Measurements from ENCODE around the gene PRDM16.

DNA sequence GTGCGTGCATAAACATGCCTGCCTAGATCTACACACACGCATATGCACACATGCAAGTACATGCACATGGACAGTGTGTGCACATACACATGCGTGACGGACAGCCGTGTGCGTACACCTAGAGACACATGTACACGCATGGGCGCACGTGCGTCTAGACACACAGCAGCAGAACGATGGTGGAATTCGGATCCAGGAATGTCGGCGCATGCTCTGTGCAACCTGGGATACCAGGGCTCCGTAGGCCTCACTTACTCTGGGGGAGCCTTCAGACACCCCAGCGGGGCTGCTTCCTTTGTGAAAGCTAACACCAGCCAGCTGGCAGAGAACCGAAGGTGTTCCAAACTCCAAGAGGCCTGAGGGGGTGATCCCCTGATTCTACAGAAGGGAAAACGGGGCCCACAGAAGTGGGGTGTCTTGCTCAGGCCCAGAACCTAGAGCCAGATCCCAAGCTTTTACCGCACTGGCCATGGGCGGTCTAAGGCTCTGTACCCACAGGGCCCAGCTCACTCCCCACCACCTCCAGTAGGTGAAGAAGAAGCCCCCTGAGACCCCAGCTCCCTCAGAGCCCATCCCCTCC lies 358.0 kb downstream of the PRDM16 start:
- TF ChIP-seq POLR2A (IDR thresholded peaks at IDR 0.05): no peak
- TF ChIP-seq, protein P1, sequence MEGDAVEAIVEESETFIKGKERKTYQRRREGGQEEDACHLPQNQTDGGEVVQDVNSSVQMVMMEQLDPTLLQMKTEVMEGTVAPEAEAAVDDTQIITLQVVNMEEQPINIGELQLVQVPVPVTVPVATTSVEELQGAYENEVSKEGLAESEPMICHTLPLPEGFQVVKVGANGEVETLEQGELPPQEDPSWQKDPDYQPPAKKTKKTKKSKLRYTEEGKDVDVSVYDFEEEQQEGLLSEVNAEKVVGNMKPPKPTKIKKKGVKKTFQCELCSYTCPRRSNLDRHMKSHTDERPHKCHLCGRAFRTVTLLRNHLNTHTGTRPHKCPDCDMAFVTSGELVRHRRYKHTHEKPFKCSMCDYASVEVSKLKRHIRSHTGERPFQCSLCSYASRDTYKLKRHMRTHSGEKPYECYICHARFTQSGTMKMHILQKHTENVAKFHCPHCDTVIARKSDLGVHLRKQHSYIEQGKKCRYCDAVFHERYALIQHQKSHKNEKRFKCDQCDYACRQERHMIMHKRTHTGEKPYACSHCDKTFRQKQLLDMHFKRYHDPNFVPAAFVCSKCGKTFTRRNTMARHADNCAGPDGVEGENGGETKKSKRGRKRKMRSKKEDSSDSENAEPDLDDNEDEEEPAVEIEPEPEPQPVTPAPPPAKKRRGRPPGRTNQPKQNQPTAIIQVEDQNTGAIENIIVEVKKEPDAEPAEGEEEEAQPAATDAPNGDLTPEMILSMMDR (IDR thresholded peaks at IDR 0.05): no peak

Data from uterus (tissue), 2 donors.